ENCODE results near the gene SLC16A3.
"Not testable (repeated sequence)": the region's sequence is repeated elsewhere in the genome, so short reads cannot be mapped to it uniquely, and the experiment has no call there.

Gene SLC16A3

DNA sequence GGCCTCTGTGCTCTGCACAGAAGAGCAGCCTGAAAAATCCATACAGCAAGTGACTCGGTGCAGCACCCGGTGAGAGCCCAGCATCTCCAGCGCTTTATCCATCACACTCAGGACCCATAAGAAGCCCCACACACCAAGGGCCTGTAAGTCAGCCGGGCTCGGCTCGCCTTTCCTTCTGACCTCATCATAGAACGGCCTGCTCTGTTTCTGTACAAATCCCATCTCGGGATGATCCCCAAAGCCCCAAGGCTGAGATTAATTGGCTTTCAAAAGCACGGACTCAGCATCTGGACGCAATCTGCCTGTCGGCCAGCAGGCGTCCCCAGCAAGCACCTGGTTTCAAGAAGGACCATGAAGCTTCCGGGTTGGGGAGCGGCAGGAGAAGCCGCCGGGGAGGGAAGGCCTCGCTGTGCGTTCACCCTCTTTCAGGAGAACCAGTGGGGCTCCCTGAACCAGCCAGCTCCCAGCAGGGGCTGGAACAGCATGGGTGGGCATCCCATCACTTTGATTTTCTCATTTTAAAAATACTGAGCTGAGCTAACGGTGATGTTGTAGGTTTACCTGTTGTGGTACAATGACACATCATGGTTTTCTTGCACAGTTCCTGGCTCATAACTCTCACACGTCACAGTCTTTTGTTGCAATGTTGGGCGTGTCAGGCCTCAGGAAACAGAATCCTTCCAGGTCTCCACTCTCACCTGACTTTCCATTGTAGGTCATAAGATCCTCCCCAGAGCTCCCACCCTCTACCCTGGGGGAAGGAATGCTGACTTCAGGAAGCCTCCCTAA is 22.9 kb upstream of the SLC16A3 start:
- peaks cover 12% of the 10 kb centered on the region for H3K4me1 ChIP-seq (ENCODE audit: insufficient read depth, low read length)
- no peaks in the 10 kb centered on the region for H3K36me3 ChIP-seq (ENCODE audit: insufficient read depth, low read length)
- peak overlapping the region in 1 of 2 donors; percentile 25 for H3K4me3 ChIP-seq (ENCODE audit: low read depth in 1 of 2, low read length in 2 of 2)
- H3K9me3 ChIP-seq (ENCODE audit: low read length) = no peaks in the 10 kb centered on the region
- peak overlapping the region; percentile 55 for H3K27ac ChIP-seq (ENCODE audit: low read depth, low read length)
- H3K9ac ChIP-seq (ENCODE audit: low read length) = no peak overlapping the region
- H3K27me3 ChIP-seq (ENCODE audit: control insufficient read depth in 1 of 2, insufficient read depth in 2 of 2, low read length in 2 of 2) = no peaks in the 10 kb centered on the region

DNA sequence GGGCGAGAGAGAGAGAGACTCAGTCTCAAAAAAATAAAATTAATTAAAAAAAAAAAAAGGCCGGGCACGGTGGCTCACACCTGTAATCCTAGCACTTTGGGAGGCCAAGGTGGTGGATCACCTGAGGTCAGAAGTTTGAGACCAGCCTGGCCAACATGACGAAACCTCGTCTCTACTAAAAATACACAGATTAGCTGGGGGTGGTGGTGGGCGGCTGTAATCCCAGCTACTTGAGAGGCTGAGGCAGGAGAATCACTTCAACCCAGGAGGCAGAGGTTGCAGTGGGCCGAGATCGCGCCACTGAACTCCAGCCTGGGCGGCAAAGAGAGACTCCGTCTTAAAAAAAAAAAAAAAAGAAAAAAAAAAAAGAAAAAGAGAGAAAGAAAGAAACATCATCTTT is 18.2 kb upstream of the SLC16A3 start:
- not testable (repeated sequence) for H3K27ac ChIP-seq (ENCODE audit: low read depth, low read length); H3K9ac ChIP-seq (ENCODE audit: low read length); H3K9me3 ChIP-seq (ENCODE audit: low read length); H3K27me3 ChIP-seq (ENCODE audit: control insufficient read depth in 1 of 2, insufficient read depth in 2 of 2, low read length in 2 of 2); H3K4me3 ChIP-seq (ENCODE audit: low read depth in 1 of 2, low read length in 2 of 2); H3K36me3 ChIP-seq (ENCODE audit: insufficient read depth, low read length)
- peaks cover 18% of the 10 kb centered on the region for H3K4me1 ChIP-seq (ENCODE audit: insufficient read depth, low read length)

DNA sequence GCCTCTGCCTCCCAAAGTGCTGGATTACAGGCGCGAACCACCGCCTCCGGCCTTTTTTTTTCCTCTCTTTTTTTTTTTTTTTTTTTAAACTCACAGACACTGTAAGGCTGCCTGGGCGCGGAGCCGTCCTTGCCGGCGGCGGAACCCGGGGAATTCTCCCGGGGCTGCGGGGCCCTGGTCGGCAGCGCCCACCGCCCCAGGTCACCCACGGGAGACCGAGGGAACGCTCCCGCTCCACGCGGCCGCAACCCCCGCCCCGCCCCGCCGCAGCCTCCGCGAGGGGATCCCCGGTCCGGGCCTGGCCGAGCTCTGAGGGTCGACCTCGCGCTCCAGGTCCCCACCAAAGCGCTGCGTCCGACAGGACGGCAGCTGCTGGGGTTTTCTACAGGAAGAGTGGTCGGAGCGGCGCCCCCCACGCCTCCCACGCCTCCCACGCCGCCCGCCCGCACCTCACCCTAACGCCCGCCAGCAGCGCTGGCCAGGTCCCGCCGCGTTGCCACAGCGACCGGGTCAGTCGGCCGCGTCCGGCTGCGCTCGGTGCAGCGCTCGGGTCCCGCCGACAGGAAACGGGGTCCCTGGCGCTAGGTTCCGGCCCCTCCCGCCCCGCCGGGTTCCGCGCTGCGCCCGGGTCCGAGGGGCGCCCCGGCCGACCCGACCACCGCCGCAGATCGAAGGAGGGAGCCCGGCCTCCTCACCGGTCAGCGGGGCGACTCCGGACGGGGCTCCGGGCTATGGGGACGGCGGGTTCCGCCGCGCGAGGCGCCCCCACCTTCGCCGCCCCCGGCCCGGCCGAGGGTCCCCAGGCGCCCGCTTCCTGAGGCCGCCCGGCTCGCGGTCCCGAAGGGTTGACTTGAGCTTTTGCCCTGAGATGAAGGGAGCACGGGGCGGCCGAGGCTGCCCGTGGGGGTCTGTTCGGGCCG is 16.3 kb upstream of the SLC16A3 start, which contains the start of gene CCDC57:
CCDC57 (minus strand) TSS at position 512 of the 920 bp plus-strand sequence. CDS start 10,898 bp downstream, outside the sequence.
- peak within 1 kb of the TSS; percentile 80 to 87 for H3K4me3 ChIP-seq (ENCODE audit: low read depth in 1 of 2, low read length in 2 of 2)
- H3K4me1 ChIP-seq (ENCODE audit: insufficient read depth, low read length) = peaks cover 11% of the 10 kb centered on the region
- no peaks in the 10 kb centered on the region for H3K36me3 ChIP-seq (ENCODE audit: insufficient read depth, low read length)
- H3K9me3 ChIP-seq (ENCODE audit: low read length) = no peaks in the 10 kb centered on the region
- H3K27ac ChIP-seq (ENCODE audit: low read depth, low read length) = peak within 1 kb of the TSS; percentile 91
- H3K9ac ChIP-seq (ENCODE audit: low read length) = no peak within 1 kb of the TSS
- no peaks in the 10 kb centered on the region for H3K27me3 ChIP-seq (ENCODE audit: control insufficient read depth in 1 of 2, insufficient read depth in 2 of 2, low read length in 2 of 2)

DNA sequence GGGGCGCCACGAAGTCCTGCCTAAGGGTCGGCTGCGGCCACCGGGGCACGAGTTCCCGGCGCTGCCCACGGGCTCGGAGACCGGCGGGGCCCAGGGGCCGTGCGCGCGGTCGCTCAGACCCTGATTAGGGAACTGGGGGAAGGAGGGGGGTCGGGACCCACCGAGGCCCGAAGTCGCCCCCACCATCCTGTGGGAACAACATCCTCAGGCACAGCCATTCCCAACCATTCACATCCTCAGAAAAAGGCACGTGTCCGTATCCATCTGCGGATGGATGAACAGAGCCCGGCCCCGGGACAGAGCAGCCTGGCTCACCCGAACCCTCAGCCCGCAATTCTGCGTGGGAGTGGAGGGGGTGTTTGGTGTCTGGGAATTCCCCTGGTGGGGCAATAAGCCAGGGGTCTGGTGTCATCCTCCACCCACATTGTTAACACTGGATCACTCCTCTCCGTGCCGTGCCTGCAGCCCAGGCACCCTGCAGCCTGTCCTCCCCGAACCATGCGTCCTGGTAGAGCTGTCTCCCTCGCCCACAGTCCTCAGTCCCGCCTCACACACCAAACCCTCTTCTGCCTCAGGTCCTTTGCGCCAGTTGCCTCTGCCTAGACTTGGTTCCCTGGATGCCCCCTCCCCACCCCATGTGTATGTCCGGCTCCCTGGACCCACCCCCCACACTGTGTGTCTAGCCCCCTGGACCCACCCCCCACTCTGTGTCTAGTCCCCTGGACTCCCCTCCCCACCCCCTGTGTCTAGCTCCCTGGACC is 15.4 kb upstream of the SLC16A3 start:
- Histone ChIP-seq H3K27me3 (ENCODE audit: control insufficient read depth in 1 of 2, insufficient read depth in 2 of 2, low read length in 2 of 2) (no peaks in the 10 kb centered on the region), H3K9me3 (ENCODE audit: low read length) (no peaks in the 10 kb centered on the region), H3K4me3 (ENCODE audit: low read depth in 1 of 2, low read length in 2 of 2) (peak overlapping the region; percentile 80 to 87), H3K9ac (ENCODE audit: low read length) (no peak overlapping the region), H3K27ac (ENCODE audit: low read depth, low read length) (peak overlapping the region; percentile 19), H3K36me3 (ENCODE audit: insufficient read depth, low read length) (no peaks in the 10 kb centered on the region), H3K4me1 (ENCODE audit: insufficient read depth, low read length) (peaks cover 11% of the 10 kb centered on the region)

DNA sequence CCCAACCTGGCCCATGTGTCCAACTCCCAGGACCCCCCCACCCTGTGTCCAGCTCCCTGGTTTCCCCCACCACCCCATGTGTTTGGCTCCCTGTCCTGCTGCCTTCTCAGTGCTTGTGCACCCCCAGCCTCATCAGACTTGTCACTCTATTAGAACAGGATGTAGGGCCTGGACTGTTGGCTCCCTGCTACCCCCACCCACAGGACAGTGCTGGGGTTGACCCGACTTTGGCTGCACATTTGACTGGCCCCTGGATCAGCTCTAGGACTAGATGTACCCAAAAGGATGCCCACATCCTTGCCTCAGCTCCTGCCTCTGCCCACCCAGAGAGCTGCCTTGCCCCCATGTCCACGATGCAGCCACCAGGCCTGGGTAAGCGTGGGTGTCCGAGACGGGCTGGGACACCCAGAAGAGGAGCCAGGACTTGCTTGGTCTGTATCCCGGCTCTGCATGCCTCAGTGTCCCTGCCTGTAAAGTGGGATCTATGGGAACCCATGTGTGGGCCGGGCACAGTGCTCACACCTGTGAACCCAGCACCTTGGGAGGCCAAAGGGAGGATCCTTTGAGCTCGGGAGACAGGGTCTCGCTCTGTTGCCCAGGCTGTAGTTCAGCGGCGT is 14.7 kb upstream of the SLC16A3 start:
- Histone ChIP-seq H3K36me3 (ENCODE audit: insufficient read depth, low read length) (no peaks in the 10 kb centered on the region), H3K27ac (ENCODE audit: low read depth, low read length) (no peak overlapping the region), H3K9ac (ENCODE audit: low read length) (no peak overlapping the region), H3K4me1 (ENCODE audit: insufficient read depth, low read length) (peaks cover 11% of the 10 kb centered on the region), H3K4me3 (ENCODE audit: low read depth in 1 of 2, low read length in 2 of 2) (no peak overlapping the region), H3K9me3 (ENCODE audit: low read length) (no peaks in the 10 kb centered on the region), H3K27me3 (ENCODE audit: control insufficient read depth in 1 of 2, insufficient read depth in 2 of 2, low read length in 2 of 2) (no peaks in the 10 kb centered on the region)

DNA sequence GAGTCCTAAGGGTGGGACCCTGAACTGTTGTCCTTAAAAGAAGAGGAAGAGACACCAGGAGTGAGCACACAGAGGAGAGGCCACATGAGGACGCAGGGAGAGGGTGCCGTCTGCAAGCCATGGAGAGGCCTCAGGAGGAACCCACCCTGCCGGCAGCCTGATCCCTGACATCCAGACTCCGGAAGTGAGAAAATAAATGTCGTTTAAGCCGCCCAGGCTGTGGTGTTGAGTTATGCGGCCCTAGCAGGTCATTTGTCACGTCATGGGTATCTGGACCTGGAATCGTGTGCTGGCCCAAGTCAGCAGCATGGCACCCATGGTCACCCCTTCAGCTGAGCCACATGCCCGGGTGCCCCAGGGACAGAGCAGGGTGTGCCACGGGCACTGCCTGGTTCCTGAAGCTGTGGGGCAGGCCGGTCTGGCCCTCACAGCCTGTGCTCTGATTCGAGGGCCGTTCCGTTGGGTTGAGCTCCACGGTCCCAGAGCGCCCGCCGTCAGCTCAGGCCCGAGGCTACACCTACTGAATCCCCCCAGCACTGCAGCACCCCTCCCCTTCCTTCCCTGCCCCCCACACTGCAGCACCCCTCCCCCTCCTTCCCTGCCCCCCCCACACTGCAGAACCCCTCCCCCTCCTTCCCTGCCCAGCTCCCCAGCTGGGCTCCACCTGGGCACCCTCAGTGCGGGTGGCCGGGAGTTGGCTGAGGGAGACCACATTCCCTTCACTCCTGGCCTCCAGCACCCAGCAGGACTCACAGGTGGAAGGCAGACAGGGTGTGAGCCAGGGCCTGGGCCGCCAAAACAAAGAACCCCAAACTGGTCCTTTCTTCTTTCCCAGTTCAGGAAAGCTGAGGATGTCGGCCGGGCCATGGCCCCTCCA is 13.5 kb upstream of the SLC16A3 start:
- H3K9me3 ChIP-seq (ENCODE audit: low read length) = no peaks in the 10 kb centered on the region
- no peak overlapping the region for H3K27ac ChIP-seq (ENCODE audit: low read depth, low read length)
- H3K9ac ChIP-seq (ENCODE audit: low read length) = no peak overlapping the region
- H3K36me3 ChIP-seq (ENCODE audit: insufficient read depth, low read length) = no peaks in the 10 kb centered on the region
- H3K4me3 ChIP-seq (ENCODE audit: low read depth in 1 of 2, low read length in 2 of 2) = no peak overlapping the region
- H3K4me1 ChIP-seq (ENCODE audit: insufficient read depth, low read length) = peaks cover 11% of the 10 kb centered on the region
- H3K27me3 ChIP-seq (ENCODE audit: control insufficient read depth in 1 of 2, insufficient read depth in 2 of 2, low read length in 2 of 2) = no peaks in the 10 kb centered on the region

DNA sequence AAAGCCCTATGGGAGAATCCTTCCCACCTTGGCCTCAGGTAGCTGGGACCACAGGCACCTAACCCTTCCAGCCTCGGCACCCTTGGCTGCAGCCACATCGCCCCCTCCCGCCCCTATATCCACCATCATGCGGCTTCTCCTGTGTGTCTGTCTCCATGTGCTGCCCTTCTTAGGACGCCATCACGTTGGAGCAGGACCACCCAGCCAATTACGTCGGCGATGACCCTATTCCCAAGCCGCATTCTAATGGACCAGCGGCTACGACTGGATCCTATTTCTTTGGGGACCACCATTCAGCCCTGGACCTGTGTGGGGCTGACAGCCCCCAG is 12.9 kb upstream of the SLC16A3 start:
- Histone ChIP-seq H3K9me3 (ENCODE audit: low read length) (no peaks in the 10 kb centered on the region), H3K36me3 (ENCODE audit: insufficient read depth, low read length) (no peaks in the 10 kb centered on the region), H3K27ac (ENCODE audit: low read depth, low read length) (no peak overlapping the region), H3K4me1 (ENCODE audit: insufficient read depth, low read length) (peaks cover 11% of the 10 kb centered on the region), H3K27me3 (ENCODE audit: control insufficient read depth in 1 of 2, insufficient read depth in 2 of 2, low read length in 2 of 2) (no peaks in the 10 kb centered on the region), H3K4me3 (ENCODE audit: low read depth in 1 of 2, low read length in 2 of 2) (no peak overlapping the region), H3K9ac (ENCODE audit: low read length) (no peak overlapping the region)

DNA sequence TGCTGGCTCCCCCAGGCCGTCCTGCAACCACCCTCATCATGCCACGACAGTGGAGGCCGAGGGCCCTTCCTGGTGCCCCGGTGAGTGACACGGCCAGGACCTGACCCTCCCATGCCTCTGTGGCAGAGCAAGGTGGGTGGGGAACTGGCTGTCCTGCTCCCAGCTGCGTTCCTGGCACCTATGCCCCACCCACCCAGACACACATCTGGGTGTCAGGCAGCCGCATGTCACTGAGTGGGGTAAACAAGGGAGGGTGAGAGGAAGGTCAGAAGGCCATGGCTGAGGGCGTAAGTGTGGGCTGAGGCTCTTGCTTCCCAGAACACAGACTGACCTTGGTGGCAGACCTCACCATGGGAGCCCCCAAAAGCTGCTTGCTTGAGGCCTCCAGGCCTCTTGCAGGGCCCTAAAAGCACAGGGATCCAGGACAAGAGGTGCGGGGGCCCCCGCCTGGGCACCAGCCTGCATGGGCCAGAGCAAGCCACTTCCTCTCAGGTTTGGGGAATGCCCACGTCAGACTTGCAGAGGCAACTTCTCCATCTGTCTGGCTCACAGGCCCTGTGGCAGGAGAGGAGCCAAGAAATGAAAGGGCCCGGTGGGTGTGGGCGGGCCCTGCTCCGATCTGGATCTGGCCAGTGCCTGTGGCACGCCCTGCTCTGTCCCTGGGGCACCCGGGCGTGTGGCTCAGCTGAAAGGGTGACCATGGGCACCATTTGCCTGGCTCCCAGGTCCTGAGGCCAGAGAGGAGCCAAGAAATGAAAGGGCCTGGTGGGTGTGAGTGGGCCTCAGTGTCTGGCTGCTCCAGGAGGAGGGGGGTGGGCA is 12.3 kb upstream of the SLC16A3 start:
- H3K4me3 ChIP-seq (ENCODE audit: low read depth in 1 of 2, low read length in 2 of 2) = no peak overlapping the region
- H3K4me1 ChIP-seq (ENCODE audit: insufficient read depth, low read length) = peaks cover 9% of the 10 kb centered on the region
- H3K9ac ChIP-seq (ENCODE audit: low read length) = no peak overlapping the region
- no peak overlapping the region for H3K27ac ChIP-seq (ENCODE audit: low read depth, low read length)
- no peaks in the 10 kb centered on the region for H3K36me3 ChIP-seq (ENCODE audit: insufficient read depth, low read length)
- H3K9me3 ChIP-seq (ENCODE audit: low read length) = no peaks in the 10 kb centered on the region
- no peaks in the 10 kb centered on the region for H3K27me3 ChIP-seq (ENCODE audit: control insufficient read depth in 1 of 2, insufficient read depth in 2 of 2, low read length in 2 of 2)

DNA sequence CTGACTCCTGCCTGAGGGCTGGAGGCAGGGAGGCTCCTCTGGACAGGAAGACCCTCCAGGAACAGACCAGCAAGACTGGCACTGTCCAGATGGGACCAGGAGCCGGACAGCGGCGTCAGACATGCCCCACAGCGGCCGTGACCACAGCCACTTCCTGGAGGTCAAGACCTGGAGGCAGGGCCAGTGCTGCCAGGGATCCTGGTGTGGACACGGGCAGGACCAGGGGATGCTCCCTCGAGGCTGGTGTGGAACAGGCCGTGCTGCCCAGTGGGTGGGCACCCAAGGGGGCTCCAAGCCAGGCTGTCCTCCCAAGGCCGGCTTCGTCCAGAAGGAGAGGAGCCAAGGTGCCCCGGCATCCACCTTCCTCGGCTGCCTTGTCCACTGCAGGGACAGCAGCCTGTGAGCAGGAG is 11.7 kb upstream of the SLC16A3 start:
- Histone ChIP-seq H3K27ac (ENCODE audit: low read depth, low read length) (no peak overlapping the region), H3K4me3 (ENCODE audit: low read depth in 1 of 2, low read length in 2 of 2) (no peak overlapping the region), H3K4me1 (ENCODE audit: insufficient read depth, low read length) (peaks cover 4% of the 10 kb centered on the region), H3K9ac (ENCODE audit: low read length) (no peak overlapping the region), H3K27me3 (ENCODE audit: control insufficient read depth in 1 of 2, insufficient read depth in 2 of 2, low read length in 2 of 2) (no peaks in the 10 kb centered on the region), H3K9me3 (ENCODE audit: low read length) (no peaks in the 10 kb centered on the region), H3K36me3 (ENCODE audit: insufficient read depth, low read length) (no peaks in the 10 kb centered on the region)

All from muscle layer of colon (tissue), 2 donors.